ENCODE measurements around the gene CCDC73. TPM values are rescaled to one million over a fixed set of nuclear protein-coding genes. Genes with fewer than 3 reads are reported as not detected.

Gene CCDC73
- polyA plus RNA-seq, 1 of the 3 experiments (the other 2 are of a cell fraction), result not detected

DNA sequence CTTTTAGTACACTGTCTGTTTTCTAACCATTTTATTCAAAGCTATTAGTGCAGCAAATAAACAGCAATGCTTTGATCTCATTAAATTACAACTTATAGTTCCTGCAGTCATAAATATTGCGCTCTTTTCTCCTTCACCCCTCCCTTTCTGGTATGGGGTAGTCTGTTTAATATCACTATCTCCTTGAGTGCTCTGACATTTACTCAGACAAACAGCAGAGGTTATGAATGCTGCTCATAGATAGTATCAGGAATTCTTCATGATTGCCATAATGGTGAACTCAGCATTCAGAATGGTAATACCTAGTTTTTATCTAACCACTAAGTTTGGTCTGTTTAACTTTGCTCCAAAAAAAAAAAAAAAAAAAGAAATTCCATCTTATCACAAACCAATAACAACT lies 123.4 kb downstream of the CCDC73 start:
- DNase-seq, result peak; percentile 26
- WGBS (ENCODE audit: low lambda C conversion rate), result 3% methylated on average over 1 of the region's 1 CpG

More for the DNA sequence above, 123.4 kb downstream of the CCDC73 start:
- Histone ChIP-seq H3K79me2 (ENCODE audit: insufficient read depth) (no peaks in the 10 kb centered on the region), H3K4me1 (ENCODE audit: control insufficient read depth in 1 of 2, insufficient read depth in 2 of 2, low read depth in 1 of 2, low read length in 1 of 2) (no peaks in the 10 kb centered on the region; a peak in 1 of 4 replicates), H3K9me2 (no peaks in the 10 kb centered on the region), H3K27me3 (ENCODE audit: insufficient read depth) (no peaks in the 10 kb centered on the region), H2AFZ (ENCODE audit: low read depth) (no peak overlapping the region), H3K9me3 (no peaks in the 10 kb centered on the region), H3K9ac (no peak overlapping the region), H3K4me3 (ENCODE audit: low read depth in 2 of 2, low read length in 1 of 2) (no peak overlapping the region), H4K20me1 (ENCODE audit: insufficient read depth) (no peaks in the 10 kb centered on the region), H3K27ac (ENCODE audit: low read depth in 2 of 2, low read length in 1 of 2) (no peak overlapping the region; a peak in 1 of 4 replicates), H3F3A (replicated peaks; ENCODE audit: insufficient read depth) (no peaks in the 10 kb centered on the region), H3K4me2 (no peak overlapping the region), H3K36me3 (replicated peaks in 1 of 2; ENCODE audit: control insufficient read depth in 1 of 2, insufficient read depth in 2 of 2, low read length in 1 of 2) (peaks cover 0 to 3% of the 10 kb centered on the region in 2 experiments)
- peak; percentile 72; the same call in 1 of the 2 replicates for TF ChIP-seq RXRA (IDR thresholded peaks at IDR 0.05; ENCODE audit: borderline replicate concordance, low read depth)
- TF ChIP-seq, protein P1, sequence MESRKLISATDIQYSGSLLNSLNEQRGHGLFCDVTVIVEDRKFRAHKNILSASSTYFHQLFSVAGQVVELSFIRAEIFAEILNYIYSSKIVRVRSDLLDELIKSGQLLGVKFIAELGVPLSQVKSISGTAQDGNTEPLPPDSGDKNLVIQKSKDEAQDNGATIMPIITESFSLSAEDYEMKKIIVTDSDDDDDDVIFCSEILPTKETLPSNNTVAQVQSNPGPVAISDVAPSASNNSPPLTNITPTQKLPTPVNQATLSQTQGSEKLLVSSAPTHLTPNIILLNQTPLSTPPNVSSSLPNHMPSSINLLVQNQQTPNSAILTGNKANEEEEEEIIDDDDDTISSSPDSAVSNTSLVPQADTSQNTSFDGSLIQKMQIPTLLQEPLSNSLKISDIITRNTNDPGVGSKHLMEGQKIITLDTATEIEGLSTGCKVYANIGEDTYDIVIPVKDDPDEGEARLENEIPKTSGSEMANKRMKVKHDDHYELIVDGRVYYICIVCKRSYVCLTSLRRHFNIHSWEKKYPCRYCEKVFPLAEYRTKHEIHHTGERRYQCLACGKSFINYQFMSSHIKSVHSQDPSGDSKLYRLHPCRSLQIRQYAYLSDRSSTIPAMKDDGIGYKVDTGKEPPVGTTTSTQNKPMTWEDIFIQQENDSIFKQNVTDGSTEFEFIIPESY (IDR thresholded peaks at IDR 0.05; ENCODE audit: borderline replicate concordance, low read depth), result peak; percentile 70; the same call in 1 of the 2 replicates
- peak; percentile 48; the same call in 1 of the 2 replicates for TF ChIP-seq FOSL2 (IDR thresholded peaks at IDR 0.05; ENCODE audit: borderline replicate concordance, low read depth)
- TF ChIP-seq JUND (IDR thresholded peaks at IDR 0.05), result peak; percentile 93
- peak; percentile 90 for TF ChIP-seq POLR2AphosphoS5 (IDR thresholded peaks at IDR 0.05; ENCODE audit: low read depth, low read length)
- TF ChIP-seq RCOR1 (IDR thresholded peaks at IDR 0.05; ENCODE audit: low read length), result no peak
- no peak for TF ChIP-seq EZH2phosphoT487 (IDR thresholded peaks at IDR 0.05; ENCODE audit: borderline replicate concordance, low read depth)
- no peak for TF ChIP-seq RFX5 (IDR thresholded peaks at IDR 0.05; ENCODE audit: low read length)
- TF ChIP-seq, protein P2, sequence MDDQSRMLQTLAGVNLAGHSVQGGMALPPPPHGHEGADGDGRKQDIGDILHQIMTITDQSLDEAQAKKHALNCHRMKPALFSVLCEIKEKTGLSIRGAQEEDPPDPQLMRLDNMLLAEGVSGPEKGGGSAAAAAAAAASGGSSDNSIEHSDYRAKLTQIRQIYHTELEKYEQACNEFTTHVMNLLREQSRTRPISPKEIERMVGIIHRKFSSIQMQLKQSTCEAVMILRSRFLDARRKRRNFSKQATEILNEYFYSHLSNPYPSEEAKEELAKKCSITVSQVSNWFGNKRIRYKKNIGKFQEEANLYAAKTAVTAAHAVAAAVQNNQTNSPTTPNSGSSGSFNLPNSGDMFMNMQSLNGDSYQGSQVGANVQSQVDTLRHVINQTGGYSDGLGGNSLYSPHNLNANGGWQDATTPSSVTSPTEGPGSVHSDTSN (IDR thresholded peaks at IDR 0.05), result peak; percentile 98
- peak; percentile 86 for TF ChIP-seq FOXM1 (IDR thresholded peaks at IDR 0.05; ENCODE audit: low read depth)
- TF ChIP-seq MEF2A (IDR thresholded peaks at IDR 0.05; ENCODE audit: borderline replicate concordance, low read depth), result peak; percentile 64
- peak; percentile 70 for TF ChIP-seq NFIC (IDR thresholded peaks at IDR 0.05; ENCODE audit: borderline replicate concordance)
- TF ChIP-seq GABPA (IDR thresholded peaks at IDR 0.05; ENCODE audit: low read depth), result no peak
- TF ChIP-seq SIN3A (IDR thresholded peaks at IDR 0.05; ENCODE audit: borderline replicate concordance, low read depth, low read length), result 0 out of 2 replicates have a peak, but pooled peaks have one; percentile 59
- no peak for TF ChIP-seq MXI1 (IDR thresholded peaks at IDR 0.05; ENCODE audit: low read depth, low read length)
- no peak for TF ChIP-seq SMC3 (IDR thresholded peaks at IDR 0.05; ENCODE audit: low read depth, low read length)
- peak; percentile 91; the same call in 1 of the 2 replicates for TF ChIP-seq TEAD4 (IDR thresholded peaks at IDR 0.05; ENCODE audit: borderline replicate concordance, insufficient read depth)
- TF ChIP-seq TCF12 (IDR thresholded peaks at IDR 0.05), result peak; percentile 100
- TF ChIP-seq EP300 (IDR thresholded peaks at IDR 0.05; ENCODE audit: borderline replicate concordance in 1 of 2, low read depth in 1 of 2, low read length in 1 of 2), result peak; percentile 85 to 88
- TF ChIP-seq, protein P3, sequence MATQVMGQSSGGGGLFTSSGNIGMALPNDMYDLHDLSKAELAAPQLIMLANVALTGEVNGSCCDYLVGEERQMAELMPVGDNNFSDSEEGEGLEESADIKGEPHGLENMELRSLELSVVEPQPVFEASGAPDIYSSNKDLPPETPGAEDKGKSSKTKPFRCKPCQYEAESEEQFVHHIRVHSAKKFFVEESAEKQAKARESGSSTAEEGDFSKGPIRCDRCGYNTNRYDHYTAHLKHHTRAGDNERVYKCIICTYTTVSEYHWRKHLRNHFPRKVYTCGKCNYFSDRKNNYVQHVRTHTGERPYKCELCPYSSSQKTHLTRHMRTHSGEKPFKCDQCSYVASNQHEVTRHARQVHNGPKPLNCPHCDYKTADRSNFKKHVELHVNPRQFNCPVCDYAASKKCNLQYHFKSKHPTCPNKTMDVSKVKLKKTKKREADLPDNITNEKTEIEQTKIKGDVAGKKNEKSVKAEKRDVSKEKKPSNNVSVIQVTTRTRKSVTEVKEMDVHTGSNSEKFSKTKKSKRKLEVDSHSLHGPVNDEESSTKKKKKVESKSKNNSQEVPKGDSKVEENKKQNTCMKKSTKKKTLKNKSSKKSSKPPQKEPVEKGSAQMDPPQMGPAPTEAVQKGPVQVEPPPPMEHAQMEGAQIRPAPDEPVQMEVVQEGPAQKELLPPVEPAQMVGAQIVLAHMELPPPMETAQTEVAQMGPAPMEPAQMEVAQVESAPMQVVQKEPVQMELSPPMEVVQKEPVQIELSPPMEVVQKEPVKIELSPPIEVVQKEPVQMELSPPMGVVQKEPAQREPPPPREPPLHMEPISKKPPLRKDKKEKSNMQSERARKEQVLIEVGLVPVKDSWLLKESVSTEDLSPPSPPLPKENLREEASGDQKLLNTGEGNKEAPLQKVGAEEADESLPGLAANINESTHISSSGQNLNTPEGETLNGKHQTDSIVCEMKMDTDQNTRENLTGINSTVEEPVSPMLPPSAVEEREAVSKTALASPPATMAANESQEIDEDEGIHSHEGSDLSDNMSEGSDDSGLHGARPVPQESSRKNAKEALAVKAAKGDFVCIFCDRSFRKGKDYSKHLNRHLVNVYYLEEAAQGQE (IDR thresholded peaks at IDR 0.05; ENCODE audit: low read depth, low read length), result no peak
- ChIA-PET POLR2A (no interaction called here), CTCF (no interaction called here)

Data from SK-N-SH (cell line).